ENCODE results near the gene BACH2. TPM values are rescaled to one million over a fixed set of nuclear protein-coding genes. Genes with fewer than 3 reads are reported as not detected.

BACH2 gene
- total and polyA plus RNA-seq, 7 donors, result under 0.01 to 5.6 (median 1.4) TPM

DNA sequence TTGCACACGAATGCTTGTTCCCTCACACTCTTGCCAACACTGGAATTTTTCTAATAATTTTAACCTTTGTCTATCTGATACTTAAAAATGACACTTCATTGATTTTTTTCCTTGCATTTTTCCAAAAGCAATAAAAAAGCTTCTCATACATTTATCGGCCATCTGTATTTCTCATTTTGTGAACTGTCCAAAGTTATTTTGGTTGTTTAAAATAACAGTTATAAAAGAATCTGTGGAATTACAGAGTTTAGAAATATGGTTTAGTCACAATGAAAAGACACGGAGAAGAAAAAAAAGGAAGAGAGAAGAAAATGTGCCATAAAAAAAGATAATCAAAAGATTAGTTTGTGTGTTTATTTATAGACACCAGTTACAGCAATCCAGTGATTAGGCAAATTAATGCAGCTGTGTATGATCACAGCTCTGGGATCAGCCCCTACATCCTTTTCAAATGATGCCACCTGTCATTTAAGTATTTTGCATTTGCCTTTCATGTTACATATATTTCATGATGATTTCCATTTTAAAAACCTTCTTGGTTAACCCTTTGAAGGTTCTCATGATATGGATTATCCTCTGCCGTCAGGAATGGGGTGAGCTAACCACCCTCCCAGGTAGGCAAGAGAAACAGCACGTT, 171.7 kb downstream of the BACH2 start:
- no peaks in the 10 kb centered on the region for H3K9me3 ChIP-seq
- no peak for DNase-seq
- no peaks in the 10 kb centered on the region for H3K27me3 ChIP-seq
- peak overlapping the region in 1 of 4 donors; percentile 2 for H3K27ac ChIP-seq
- no peak overlapping the region for H3K4me3 ChIP-seq
- TF ChIP-seq EP300 (IDR thresholded peaks at IDR 0.05) (no peak), CTCF (IDR thresholded peaks at IDR 0.05) (no peak), POLR2A (IDR thresholded peaks at IDR 0.05) (no peak), POLR2AphosphoS5 (IDR thresholded peaks at IDR 0.05) (no peak)
- peaks cover 0 to 20% (median 10%) of the 10 kb centered on the region in 4 donors for H3K4me1 ChIP-seq
- H3K36me3 ChIP-seq, result no peaks in the 10 kb centered on the region
- 79 to 82% methylated on average over 5 of the region's 5 CpGs for whole genome bisulfite sequencing, 2 donors
- intact Hi-C loops (cut with DNase I), result no loop called here

DNA sequence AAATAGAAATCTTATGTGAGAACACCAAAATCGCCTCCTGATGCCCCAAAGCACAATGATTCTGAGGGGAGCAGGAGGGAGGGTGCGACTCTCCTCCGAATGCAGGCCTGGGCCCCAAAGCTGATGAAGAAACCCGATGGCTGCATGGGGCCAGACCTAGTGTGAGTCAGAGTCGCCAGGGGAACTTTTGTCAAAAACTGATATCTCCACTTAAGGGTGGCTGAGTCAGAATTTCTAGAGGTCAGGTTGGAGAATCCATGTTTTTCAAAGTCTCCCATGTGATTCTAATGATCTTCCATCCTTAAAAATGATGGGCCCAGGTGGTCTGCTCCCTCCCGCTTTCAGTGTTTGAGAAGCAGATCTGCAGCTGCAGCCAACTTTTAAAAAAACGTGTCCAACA, 172.8 kb downstream of the BACH2 start:
- H3K4me1 ChIP-seq, result peaks cover 0 to 20% (median 10%) of the 10 kb centered on the region in 4 donors
- H3K4me3 ChIP-seq, result no peak overlapping the region
- no peaks in the 10 kb centered on the region for H3K27me3 ChIP-seq
- 89% methylated on average over 7 of the region's 7 CpGs for WGBS, 2 donors
- intact Hi-C loops (cut with DNase I), result no loop called here
- no peak for TF ChIP-seq POLR2AphosphoS5 (IDR thresholded peaks at IDR 0.05)
- TF ChIP-seq POLR2A (IDR thresholded peaks at IDR 0.05), result no peak
- TF ChIP-seq EP300 (IDR thresholded peaks at IDR 0.05), result no peak
- no peak for TF ChIP-seq CTCF (IDR thresholded peaks at IDR 0.05)
- no peak for DNase-seq
- H3K36me3 ChIP-seq, result no peaks in the 10 kb centered on the region
- H3K27ac ChIP-seq, result no peak overlapping the region
- H3K9me3 ChIP-seq, result no peaks in the 10 kb centered on the region

DNA sequence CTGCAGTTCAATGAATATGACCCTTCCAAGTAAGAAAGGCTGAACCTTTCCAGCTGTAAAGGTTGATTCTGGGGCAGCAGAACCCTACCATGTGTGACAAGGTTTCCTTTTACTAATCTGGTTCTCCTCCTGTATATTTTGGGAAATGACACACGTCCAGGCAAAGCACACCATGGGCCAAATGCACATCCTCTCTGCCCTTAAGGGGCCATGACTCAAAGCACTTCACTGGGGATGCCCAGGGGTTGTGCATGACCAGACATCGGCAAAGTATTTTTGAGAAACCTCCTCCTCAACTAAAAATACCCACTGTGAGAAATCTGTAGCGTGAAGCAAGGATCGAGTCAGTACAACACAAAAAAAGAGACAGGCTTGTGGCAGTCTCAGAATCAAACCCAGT, 174.7 kb downstream of the BACH2 start:
- 70 to 85% methylated on average over 4 of the region's 4 CpGs for WGBS, 2 donors
- TF ChIP-seq POLR2A (IDR thresholded peaks at IDR 0.05), result no peak
- no peak for TF ChIP-seq EP300 (IDR thresholded peaks at IDR 0.05)
- TF ChIP-seq CTCF (IDR thresholded peaks at IDR 0.05), result no peak
- TF ChIP-seq POLR2AphosphoS5 (IDR thresholded peaks at IDR 0.05), result no peak
- Histone ChIP-seq H3K4me3 (no peak overlapping the region), H3K4me1 (peaks cover 0 to 11% (median 5%) of the 10 kb centered on the region in 4 donors), H3K9me3 (no peaks in the 10 kb centered on the region), H3K27me3 (no peaks in the 10 kb centered on the region), H3K36me3 (no peaks in the 10 kb centered on the region), H3K27ac (no peak overlapping the region)
- no peak for DNase-seq
- intact Hi-C loops (cut with DNase I), result no loop called here

DNA sequence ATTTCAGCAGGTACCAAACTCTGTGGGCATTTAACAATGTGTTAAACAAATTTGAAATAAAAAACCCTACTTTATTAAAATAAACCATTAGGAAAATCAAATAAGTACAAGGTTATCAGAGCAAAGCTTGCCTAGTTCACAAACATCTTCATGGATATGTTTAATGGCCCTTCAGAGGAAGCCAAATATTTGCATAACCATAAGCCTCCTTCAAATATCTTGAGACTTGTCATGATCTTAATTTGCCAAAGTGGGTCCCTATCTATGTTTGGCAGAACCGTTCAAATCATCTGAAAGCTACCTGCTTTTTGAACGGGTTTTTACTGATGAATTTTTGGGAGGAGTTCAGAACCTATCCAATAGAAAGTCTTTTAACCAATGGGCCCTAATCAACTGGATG, 176.3 kb downstream of the BACH2 start:
- WGBS, 2 donors, result 72% methylated on average over 2 of the region's 2 CpGs
- Histone ChIP-seq H3K9me3 (no peaks in the 10 kb centered on the region), H3K36me3 (no peaks in the 10 kb centered on the region), H3K27me3 (no peaks in the 10 kb centered on the region), H3K4me1 (peaks cover 0 to 9% (median 4%) of the 10 kb centered on the region in 4 donors), H3K4me3 (no peak overlapping the region), H3K27ac (no peak overlapping the region)
- intact Hi-C loops (cut with DNase I), result no loop called here
- DNase-seq, result no peak
- TF ChIP-seq CTCF (IDR thresholded peaks at IDR 0.05) (no peak), EP300 (IDR thresholded peaks at IDR 0.05) (no peak), POLR2AphosphoS5 (IDR thresholded peaks at IDR 0.05) (no peak), POLR2A (IDR thresholded peaks at IDR 0.05) (no peak)

GRCh38 chr6:90119618-90120017, 177.0 kb downstream of the BACH2 start:
- WGBS, 2 donors, result 87 to 88% methylated on average over 3 of the region's 3 CpGs
- DNase-seq, result no peak

More at GRCh38 chr6:90119618-90120017, 177.0 kb downstream of the BACH2 start:
- no peak overlapping the region for H3K27ac ChIP-seq
- H3K4me3 ChIP-seq, result no peak overlapping the region
- no peaks in the 10 kb centered on the region for H3K27me3 ChIP-seq
- H3K4me1 ChIP-seq, result peaks cover 0 to 2% (median under 1%) of the 10 kb centered on the region in 4 donors
- H3K36me3 ChIP-seq, result no peaks in the 10 kb centered on the region
- TF ChIP-seq POLR2A (IDR thresholded peaks at IDR 0.05) (no peak), POLR2AphosphoS5 (IDR thresholded peaks at IDR 0.05) (no peak), CTCF (IDR thresholded peaks at IDR 0.05) (no peak), EP300 (IDR thresholded peaks at IDR 0.05) (no peak)
- intact Hi-C loops (cut with DNase I), result no loop called here
- H3K9me3 ChIP-seq, result no peaks in the 10 kb centered on the region
